Adipocyte (in vitro differentiated cells): ENCODE results near the gene SRRM4.

ENCODE experiments used
- DNase-seq: peaks from one replicate; pipeline ENCODE4 v3.0.0-alpha.2; 2015; ENCODE audit warnings: low read depth
- H3K27me3 ChIP-seq: replicated peaks from 2 replicates; pipeline ENCODE4 v1.7.0; 2013; ENCODE audit warnings: mild to moderate bottlenecking, low read length, moderate library complexity; ENCODE audit not compliant: control insufficient read depth, insufficient read depth
- H3K36me3 ChIP-seq: 2 replicates; pipeline ENCODE4 v1.7.0; 2013; ENCODE audit warnings: low read length, mild to moderate bottlenecking, moderate library complexity; ENCODE audit not compliant: control insufficient read depth, insufficient read depth, severe bottlenecking
- H3K4me1 ChIP-seq: 2 replicates; pipeline ENCODE4 v1.7.0; 2013; ENCODE audit warnings: mild to moderate bottlenecking, low read length, moderate library complexity; ENCODE audit not compliant: control insufficient read depth, insufficient read depth
- H3K4me3 ChIP-seq: 2 replicates; pipeline ENCODE4 v1.7.0; 2013; ENCODE audit warnings: mild to moderate bottlenecking, low read length, moderate library complexity
- H3K9ac ChIP-seq: 2 replicates; pipeline ENCODE4 v1.7.0; 2013; ENCODE audit warnings: mild to moderate bottlenecking, low read length, moderate library complexity
- H3K9me3 ChIP-seq: 2 replicates; pipeline ENCODE4 v1.7.0; 2013; ENCODE audit warnings: mild to moderate bottlenecking, low read length, moderate library complexity; ENCODE audit not compliant: control insufficient read depth

The SRRM4 gene

GRCh38 chr12:119211884-119212283, 230.5 kb downstream of the SRRM4 start:
- Histone ChIP-seq H3K4me3 (no peak overlapping the region), H3K27me3 (no peaks in the 10 kb centered on the region), H3K9me3 (no peaks in the 10 kb centered on the region), H3K4me1 (peaks cover 13% of the 10 kb centered on the region), H3K9ac (no peak overlapping the region), H3K36me3 (no peaks in the 10 kb centered on the region)
- no peak for DNase-seq
